ENCODE measurements around the gene TAF3.

Gene TAF3

DNA sequence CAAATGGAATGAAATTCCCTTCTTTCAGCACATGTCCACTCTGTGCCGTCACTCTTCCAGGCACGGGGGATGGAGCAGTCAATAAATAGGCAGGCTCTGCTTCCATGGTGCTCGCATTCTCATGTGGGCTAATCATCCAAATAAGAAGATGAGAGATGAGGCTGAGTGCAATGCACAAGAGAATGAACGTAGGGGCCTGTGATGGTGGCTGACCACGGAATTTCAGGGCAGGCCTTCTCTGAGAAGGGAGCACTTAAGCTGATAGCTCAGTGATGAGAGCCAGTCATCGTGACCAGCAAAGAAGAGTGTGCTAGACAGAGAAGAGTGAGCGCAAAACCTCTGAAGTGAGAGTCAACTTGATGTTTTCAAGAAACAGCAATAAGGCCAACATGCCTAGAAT lies 47.9 kb downstream of the TAF3 start:
- DNase-seq (ENCODE audit: low read depth): no peak
- no peak overlapping the region for H3K4me3 ChIP-seq (ENCODE audit: low read depth, low read length)

DNA sequence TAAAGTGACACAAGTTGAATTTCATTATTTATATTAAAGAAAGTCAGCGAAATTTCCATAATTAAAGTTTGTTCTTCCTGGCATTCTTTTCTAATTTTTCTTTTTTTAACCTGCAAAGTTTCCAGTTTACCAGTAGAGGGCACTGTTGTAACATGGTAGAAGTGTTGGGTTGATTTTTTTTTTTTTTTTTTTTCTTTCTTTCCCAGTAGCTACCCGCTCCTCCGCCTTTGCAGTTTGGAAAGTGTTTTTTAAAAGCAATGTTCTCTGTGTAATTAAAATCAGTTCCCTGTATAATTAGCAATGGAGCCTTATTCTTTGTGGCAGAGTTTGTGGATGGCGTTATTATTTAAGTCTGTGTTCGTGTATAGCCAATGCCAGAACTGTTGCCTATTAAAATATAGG lies 53.7 kb downstream of the TAF3 start:
- H3K4me3 ChIP-seq (ENCODE audit: low read depth, low read length): peak overlapping the region; percentile 21
- DNase-seq (ENCODE audit: low read depth): no peak

DNA sequence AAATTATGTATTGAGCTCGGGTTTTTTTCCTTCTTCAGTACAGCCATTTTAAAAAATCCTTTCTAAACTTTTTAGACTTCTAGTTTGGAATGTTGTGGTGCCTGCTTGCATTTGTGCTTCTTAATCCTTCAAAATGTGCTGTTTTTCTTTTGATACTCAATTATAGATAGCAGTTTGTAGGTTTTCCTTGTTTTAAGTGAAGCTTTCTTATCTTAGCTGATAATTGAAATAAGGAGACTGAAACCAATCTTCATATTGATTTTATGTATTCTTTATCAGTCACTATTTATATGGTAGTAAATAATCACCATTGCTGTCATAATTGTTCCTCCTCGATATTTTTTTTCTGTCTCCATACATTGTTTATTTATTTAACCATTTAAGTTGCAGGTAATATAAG lies 56.6 kb downstream of the TAF3 start:
- no peak overlapping the region for H3K4me3 ChIP-seq (ENCODE audit: low read depth, low read length)
- DNase-seq (ENCODE audit: low read depth): no peak

DNA sequence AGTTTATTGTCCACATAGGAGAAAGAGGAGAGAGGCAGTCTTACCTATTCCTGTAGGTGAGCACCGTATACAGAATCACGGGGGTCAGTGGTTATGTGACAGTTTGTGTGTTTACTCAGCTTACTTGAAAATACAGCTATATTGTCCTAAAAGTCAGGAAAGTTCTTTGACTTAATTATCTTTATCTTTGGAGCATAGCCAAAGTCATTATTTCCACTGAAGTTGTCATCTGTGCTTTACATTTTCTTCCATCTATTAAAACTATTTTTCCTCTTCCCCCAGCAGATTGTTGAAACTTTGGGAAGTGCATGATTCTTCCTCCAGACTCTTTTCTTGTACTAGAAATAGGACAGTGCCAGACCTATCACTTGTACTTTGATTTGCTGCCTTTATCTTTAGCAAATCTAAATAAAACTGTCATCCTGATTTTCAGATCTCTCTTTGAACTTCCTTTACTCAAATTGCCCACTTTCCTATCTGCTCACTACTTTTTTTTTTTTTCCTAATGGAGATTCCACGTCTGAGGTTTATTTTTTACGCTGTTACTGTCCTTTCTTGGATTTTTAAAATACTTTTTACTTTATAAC lies 58.3 kb downstream of the TAF3 start:
- no peak for DNase-seq (ENCODE audit: low read depth)
- H3K4me3 ChIP-seq (ENCODE audit: low read depth, low read length): no peak overlapping the region

DNA sequence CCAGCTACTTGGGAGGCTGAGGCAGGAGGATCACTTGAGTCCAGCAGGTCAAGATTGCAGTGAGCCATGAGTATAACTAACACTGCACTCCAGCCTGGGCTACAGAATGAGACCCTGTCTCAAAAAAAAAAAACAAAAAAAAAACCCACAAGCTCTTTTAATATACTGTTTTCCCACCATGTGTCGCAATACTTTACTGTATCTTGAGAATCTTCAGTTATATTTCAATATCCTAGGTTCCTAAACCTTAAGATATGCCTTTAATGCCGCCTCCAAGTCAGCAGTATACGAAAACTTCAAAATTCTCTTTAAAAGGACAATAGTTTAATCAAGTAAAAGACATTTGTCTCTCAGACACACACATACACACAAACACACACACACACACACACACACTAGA lies 62.8 kb downstream of the TAF3 start:
- DNase-seq (ENCODE audit: low read depth): no peak

DNA sequence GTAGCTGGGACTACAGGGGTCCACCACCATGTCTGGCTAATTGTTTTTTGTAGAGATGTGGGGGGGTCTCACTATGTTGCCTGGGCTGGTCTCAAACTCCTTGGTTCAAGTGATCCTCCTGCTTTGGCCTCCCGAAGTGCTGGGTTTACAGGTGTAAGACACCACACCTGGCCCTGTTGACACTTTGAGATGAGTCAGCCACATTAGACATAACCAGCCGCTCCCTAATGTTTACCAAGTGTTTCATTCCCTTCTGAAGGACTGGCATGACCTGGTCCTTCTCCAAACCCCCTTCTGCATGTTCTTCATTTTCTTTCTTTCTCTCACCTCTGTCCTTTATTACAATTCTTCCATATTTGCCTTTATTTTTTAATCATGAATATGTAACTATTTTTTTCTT lies 67.8 kb downstream of the TAF3 start:
- no peak for DNase-seq (ENCODE audit: low read depth)
- no peak overlapping the region for H3K4me3 ChIP-seq (ENCODE audit: low read depth, low read length)

More for the DNA sequence above, 62.8 kb downstream of the TAF3 start:
- no peak overlapping the region for H3K4me3 ChIP-seq (ENCODE audit: low read depth, low read length)

DNA sequence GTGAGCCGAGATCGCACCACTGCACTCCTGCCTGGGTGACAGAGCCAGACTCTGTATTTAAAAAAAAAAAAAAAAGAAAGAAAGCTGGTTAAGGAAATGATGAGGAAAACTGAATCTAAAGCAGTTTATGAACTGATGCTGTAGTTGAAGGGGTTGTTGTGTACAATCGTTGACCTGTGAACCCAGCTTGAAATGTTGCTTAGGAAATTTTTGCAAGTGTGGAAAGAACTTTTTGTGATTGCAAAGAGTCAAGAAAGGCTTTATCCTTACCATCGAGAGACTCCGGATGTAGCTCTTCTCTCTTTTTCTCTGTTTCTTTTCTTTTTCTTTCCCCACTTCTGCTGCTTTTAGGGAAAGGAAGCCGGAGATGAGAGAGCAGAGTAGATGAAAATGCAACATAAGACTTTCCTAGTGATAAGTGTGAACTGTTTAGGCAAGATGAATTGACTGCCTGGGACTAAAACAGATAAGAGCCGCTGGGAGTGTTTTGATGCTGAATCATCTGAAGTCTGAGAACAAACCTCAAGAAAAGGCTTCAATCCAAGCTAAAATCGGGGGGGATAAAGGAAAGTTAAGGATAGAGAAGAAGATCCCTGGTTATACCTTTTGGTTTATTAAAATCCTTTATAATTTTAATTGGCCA lies 69.0 kb downstream of the TAF3 start:
- H3K4me3 ChIP-seq (ENCODE audit: low read depth, low read length): no peak overlapping the region
- DNase-seq (ENCODE audit: low read depth): no peak

DNA sequence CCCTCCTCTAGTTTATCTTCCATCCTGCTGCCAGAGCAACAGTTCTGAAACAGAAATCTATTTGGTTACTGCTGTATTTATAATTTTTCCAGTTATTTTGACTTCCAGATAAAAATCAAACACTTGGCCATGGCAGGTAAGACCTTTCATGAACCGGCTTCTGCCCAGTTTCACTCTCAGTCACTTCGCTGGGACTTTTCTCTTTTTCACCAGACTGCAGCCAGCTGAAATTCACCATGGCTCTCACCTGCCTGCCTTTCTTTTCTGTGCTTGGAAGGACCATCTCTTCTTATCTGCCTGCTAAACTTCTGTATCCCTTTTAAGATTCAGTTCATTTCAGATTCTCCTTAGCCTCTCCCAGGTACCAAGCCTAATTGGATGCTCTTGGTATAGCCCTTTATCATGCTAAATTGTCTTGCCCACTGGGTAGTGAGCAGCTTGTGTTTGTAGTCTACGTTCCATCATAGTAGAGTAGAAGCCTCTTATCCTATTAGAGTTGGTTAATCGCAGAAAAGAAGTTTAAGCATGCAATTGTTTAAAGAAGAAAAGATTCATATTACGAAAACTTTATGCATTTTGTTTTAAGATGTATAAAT lies 71.7 kb downstream of the TAF3 start:
- DNase-seq (ENCODE audit: low read depth): no peak
- no peak overlapping the region for H3K4me3 ChIP-seq (ENCODE audit: low read depth, low read length)

DNA sequence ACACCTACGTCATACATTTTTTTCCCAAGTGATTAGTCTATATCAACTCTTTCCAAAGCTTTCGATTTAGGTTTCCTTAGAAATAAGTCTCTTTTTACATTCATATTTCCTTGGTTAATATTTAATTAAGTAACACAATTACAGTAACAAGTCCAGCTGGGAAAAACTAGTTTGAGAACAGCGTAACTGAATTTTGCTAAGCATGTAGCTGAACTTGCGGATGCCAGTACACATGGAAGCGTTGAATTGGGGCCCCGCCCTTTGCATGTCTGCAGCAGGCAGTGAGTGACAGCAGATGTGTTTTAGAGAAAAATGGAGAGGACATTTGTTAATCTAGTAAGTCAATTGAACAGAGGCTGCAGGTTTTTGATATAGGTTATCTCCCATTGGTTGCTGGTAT lies 72.5 kb downstream of the TAF3 start:
- no peak overlapping the region for H3K4me3 ChIP-seq (ENCODE audit: low read depth, low read length)
- DNase-seq (ENCODE audit: low read depth): no peak

DNA sequence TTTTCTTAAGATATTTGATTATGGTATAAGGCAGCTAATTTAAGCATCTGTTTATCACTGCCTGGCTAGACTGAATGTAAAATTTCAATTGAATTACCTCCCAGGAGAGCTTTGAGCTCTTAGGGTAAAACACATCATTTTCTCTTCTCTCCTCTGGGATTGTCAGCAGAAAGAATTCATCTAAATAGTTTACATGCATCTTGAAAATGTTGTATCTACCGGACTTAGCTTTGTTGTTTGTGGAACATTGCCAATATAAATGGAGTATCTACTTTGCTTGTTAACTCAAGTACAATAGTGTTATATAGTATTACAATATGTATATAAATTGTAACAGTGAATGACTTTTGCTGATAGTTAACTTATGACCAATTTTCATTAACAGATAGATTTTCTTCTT lies 73.3 kb downstream of the TAF3 start:
- DNase-seq (ENCODE audit: low read depth): peak; percentile 25
- no peak overlapping the region for H3K4me3 ChIP-seq (ENCODE audit: low read depth, low read length)

DNA sequence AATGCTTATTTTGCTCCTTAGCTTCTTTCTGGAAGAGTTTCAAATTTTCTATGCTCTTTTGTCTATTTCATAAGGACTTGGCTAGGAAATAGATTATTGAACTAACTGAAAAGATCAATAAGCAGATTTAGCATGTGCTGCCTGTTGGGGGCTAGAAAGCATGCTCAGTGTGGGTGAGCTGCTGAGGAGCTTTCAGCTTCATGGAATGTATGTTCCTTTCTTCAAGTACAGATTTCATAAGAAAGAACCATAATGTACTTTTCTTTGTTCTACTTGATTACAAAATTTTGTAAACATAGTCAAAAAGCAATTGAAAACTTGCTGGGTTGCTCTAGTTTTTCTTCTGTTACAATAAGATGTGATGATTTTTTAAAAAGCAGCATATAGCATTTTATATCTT lies 73.8 kb downstream of the TAF3 start:
- no peak overlapping the region for H3K4me3 ChIP-seq (ENCODE audit: low read depth, low read length)
- DNase-seq (ENCODE audit: low read depth): no peak

DNA sequence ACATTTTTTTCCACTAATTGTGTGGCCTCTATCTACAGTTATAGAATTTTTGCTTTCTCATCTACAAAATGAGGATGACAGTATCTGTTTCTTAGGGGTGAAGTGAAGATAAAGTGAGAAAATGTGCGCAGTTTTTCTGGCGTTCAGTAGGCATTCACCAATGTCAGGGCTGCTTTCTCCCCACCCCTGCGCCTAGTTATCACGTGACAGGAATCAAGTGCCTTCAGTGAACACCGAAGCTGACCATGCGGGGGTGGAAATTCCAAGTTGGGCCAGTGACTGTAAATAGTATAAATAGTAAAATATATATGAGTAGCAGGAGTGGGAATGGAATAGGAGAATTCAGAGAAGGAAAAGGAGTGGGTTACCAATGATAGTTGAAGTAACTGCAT lies 77.4 kb downstream of the TAF3 start:
- no peak for DNase-seq (ENCODE audit: low read depth)
- no peak overlapping the region for H3K4me3 ChIP-seq (ENCODE audit: low read depth, low read length)

DNA sequence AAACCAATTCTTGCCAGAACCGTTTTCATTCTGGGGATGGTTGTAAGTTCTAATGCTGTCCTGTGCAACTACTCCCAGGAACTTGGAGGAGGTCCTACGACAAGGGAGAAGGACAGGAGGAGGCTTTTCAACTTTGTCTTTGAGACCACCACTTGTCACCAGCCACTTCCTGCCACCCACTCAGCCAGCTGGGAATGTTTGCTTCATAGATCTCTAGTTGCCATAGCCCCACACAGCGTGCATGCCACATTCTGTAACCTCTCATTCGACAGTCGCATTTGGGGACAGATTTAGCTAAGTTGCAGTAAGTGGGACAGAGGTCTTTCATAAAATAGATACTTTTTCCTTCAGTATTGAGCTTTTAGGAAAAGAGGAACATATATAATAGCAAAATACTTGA lies 78.0 kb downstream of the TAF3 start:
- no peak overlapping the region for H3K4me3 ChIP-seq (ENCODE audit: low read depth, low read length)
- no peak for DNase-seq (ENCODE audit: low read depth)

DNA sequence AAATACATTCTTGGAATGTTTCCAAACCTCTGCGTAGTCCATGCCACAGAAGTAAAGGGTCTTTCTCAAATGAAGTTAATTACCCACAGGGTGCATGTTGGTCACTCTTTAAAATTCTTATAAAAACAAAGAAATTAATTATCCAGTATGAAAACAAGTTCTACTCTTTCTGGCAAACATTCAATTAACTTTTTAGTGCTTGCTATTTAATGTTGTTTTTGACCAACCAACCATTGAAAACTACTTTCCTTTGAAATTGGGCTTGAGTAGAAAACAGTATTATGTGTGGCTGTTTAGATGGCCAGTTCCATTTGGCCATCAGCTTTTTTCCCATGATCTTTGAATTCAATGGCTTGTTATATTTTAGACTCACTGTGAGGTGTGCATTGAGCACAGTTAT lies 83.0 kb downstream of the TAF3 start:
- H3K4me3 ChIP-seq (ENCODE audit: low read depth, low read length): no peak overlapping the region
- DNase-seq (ENCODE audit: low read depth): no peak

DNA sequence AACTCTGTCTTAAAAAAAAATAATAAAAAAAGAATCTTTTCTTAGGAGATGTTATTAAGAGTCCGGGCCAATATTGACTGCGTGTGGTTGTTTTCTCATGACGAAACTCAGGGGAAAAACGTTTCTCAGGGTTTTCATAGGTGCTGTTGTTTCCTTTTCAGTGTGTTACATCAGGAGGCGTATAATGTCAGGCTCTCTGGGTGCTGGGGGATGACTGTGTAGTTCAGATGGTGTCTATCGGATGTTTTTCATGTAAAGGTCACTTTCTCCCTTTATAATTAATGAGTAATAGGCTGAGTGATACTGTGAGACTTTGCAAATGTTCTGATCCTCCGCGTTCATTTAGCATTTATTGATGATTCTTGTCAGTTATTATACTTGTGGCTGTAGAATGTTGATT lies 84.1 kb downstream of the TAF3 start:
- no peak for DNase-seq (ENCODE audit: low read depth)
- H3K4me3 ChIP-seq (ENCODE audit: low read depth, low read length): no peak overlapping the region

DNA sequence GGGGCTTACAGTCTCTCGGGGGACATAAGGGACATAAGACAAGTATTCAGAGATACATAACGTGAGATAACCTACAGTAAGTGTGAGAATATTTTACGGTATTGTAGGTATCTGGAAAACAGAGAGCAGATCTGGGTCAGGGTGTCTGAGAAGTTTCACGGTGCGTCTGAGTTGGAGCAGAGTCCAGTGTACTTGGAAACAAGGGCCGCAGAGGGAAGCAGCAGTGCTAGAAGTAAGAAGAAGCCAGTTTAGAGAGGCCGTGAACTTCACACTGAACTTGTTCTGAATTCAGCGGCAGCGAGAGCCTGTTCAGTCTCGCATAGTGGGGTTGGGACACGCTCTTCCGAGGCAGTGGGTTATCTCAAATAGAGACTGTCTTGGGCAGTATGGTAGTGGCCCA lies 85.5 kb downstream of the TAF3 start:
- DNase-seq (ENCODE audit: low read depth): no peak
- no peak overlapping the region for H3K4me3 ChIP-seq (ENCODE audit: low read depth, low read length)

DNA sequence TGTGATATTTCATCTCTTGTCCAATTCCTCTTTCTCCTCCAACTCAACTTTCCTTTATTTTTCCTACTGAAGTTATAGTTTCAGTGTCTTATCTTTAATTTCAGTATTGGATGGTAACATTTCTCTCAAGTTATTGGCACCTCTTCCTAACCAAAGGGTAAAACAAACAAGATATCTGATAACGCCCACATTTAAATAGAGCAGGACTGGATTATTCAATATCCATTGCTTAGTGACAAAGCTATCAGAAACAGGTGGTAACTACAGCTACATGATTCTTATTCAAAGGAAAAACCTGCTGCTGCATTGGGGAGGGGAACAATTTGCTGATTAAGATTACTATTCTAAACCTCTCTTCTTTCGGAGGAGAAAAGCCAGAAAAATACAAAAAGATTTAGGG lies 87.8 kb downstream of the TAF3 start:
- no peak for DNase-seq (ENCODE audit: low read depth)
- no peak overlapping the region for H3K4me3 ChIP-seq (ENCODE audit: low read depth, low read length)

DNA sequence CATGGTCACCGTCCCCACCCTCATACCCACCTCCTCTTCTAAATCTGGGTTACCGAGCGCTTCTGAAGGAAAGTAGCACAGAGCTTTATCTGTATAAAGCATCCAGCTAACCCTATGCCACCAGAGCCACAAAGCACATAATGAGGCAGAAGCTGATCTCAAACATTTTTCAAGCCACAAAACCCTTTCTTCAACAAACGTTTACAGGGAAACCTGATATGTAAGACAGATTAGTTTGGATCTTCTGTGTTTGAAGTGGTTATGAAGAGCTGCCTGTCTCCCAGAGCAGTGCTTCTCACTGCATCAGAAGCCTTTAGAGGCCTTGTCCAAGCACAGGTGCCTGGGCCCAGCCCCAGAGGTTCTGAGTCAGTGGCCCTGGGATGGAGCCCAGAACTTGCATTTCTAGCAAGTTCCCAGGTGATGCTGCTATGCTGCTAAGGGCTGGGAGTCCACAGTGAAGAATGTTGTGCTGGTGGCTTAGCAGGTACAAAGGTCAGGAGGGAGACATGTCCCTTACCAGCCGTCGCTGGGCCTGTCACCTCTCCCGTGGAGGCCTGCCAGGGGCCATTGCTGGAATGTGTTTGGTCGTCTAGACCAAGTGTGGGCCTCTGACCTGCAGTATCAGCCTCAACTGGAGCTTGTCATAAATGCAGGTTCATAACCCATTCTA lies 90.4 kb downstream of the TAF3 start:
- no peak overlapping the region for H3K4me3 ChIP-seq (ENCODE audit: low read depth, low read length)
- DNase-seq (ENCODE audit: low read depth): no peak

DNA sequence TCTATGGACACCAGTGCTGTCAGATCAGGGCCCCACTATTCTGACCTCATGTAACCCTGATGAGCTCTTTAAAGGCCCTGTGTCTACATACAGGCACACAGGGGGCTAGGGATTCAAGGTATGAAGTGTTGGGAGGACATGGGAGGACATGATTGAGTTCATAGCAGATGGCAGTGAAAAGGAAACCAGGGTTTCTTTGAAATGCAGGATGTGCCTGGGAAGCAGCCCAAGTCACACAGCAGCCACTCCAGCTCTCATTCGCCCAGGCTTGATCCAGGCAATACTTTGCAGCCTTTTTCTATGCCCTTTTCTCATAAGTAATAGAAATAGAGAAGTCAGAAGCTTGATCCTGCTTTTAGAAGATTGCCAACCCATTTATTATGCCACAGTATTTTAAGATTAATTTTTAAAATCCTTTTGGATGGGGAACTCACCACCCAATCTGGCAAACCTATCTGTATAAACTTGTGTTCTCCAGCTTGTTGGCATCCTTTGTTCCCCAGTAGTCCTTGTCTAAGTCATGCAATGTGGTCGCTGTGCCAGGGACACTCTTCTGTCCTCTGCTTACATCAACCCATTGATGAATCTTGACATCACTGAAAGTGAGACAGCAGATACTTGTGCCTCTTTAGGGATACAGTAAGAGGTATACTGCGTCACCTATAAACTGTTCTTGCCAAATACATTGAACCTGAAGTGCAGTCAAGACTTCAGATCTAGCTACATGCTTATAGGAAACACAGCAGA lies 95.0 kb downstream of the TAF3 start:
- H3K4me3 ChIP-seq (ENCODE audit: low read depth, low read length): no peak overlapping the region
- no peak for DNase-seq (ENCODE audit: low read depth)

DNA sequence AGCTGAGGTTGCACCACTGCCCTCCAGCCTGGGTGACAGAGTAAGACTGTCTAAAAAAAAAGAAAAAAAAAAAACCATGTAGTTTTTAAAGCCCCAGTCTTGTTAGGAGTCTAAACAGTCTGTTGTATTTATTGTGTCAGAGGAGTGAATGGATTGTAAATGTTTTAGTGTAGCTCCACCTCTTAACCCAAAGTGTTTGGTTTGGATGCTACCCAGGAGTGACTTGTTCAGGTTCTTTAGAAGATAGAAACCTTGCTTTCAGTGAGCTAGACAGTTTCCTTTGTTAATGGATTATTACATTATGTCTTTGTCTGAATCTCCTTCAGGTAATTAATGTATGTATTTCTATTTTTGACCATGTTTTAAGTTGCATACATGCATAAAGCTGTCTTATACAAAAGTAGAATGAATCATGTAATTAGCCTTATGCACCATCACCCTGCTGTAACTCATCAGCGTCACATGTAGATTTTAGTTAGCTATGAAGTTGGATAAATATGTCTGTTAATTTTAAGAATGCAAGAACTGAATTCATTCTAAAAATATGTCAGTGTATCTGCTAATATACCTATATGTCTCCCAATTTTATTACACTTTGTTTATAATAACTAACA lies 97.7 kb downstream of the TAF3 start:
- no peak overlapping the region for H3K4me3 ChIP-seq (ENCODE audit: low read depth, low read length)
- DNase-seq (ENCODE audit: low read depth): peak; percentile 23

All from skeletal muscle cell (primary cell).